ENCODE measurements around the gene ZC3H12C. TPM values are rescaled to one million over a fixed set of nuclear protein-coding genes. Genes with fewer than 3 reads are reported as not detected.

The ZC3H12C gene
- total and polyA plus RNA-seq, 10 of the 15 experiments (the other 5 are each of a cell fraction or from before 2014, with no cell fraction given): 0.31 to 31.0 (median 3.7) TPM

DNA sequence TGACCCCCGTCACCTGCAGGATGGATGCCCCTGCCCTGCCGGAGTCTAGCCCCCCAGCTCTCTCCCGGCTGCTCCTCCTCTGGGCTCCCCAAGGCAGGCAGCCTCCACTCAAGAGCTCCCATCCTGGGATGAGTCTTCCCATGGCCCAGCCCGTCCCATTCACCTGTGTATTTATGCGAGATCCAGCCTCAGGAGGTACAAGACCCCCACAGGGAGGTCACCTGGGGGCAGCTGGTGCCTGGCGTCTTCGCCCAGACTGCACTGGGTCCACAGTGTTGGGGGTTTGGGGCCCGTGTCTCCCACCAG lies 43.0 kb upstream of the ZC3H12C start:
- Histone ChIP-seq H3K4me1 (ENCODE audit: control insufficient read depth, insufficient read depth, low read length) (no peaks in the 10 kb centered on the region), H3K79me2 (ENCODE audit: control insufficient read depth, insufficient read depth, low read length) (no peaks in the 10 kb centered on the region), H3K4me3 (no peak overlapping the region), H4K20me1 (ENCODE audit: control insufficient read depth, insufficient read depth) (no peaks in the 10 kb centered on the region), H3K27ac (ENCODE audit: control insufficient read depth, insufficient read depth) (no peak overlapping the region), H2AFZ (ENCODE audit: control insufficient read depth, low read depth, low read length) (no peak overlapping the region), H3K9me3 (replicated peaks; ENCODE audit: control insufficient read depth, insufficient read depth, low read length) (peaks cover 8% of the 10 kb centered on the region; the same call in 2 of the 3 replicates), H3K4me2 (ENCODE audit: control insufficient read depth, insufficient read depth) (no peak overlapping the region), H3K36me3 (ENCODE audit: control insufficient read depth in 2 of 2, insufficient read depth in 2 of 2, low read length in 1 of 2) (no peaks in the 10 kb centered on the region), H3K9ac (ENCODE audit: control insufficient read depth, insufficient read depth, low read length) (no peak overlapping the region), H3K27me3 (replicated peaks in 1 of 2; ENCODE audit: control insufficient read depth in 2 of 2, insufficient read depth in 2 of 2, low read length in 1 of 2) (no peaks in the 10 kb centered on the region)
- in situ Hi-C loops (cut with MboI) (no loop called here), intact Hi-C loops (cut with micrococcal nuclease; ENCODE audit: unreplicated experiment) (no loop called here)
- FAIRE-seq: no peak
- 66% methylated on average over 8 of the region's 8 CpGs for WGBS (ENCODE audit: insufficient coverage, insufficient replicate concordance, low lambda C conversion rate, missing lambda C conversion rate)
- ChIA-PET CTCF (no interaction called here), SMC1A (ENCODE audit: uncharacterized antibody, unreplicated experiment) (interaction anchor here (0.6 to 1.2 kb wide), 3 partner anchors 12 to 19 kb away, joined by 3 to 4 read pairs (median 3); no protein-coding TSS in a partner anchor), RAD21 (ENCODE audit: unreplicated experiment) (no interaction called here), POLR2A (no interaction called here)
- BruUV-seq (replicated peaks): no TSS peak
- no peak for ATAC-seq
- no peak for DNase-seq (ENCODE audit: low read depth, low spot score)
- no peak for TF ChIP-seq SRF (IDR thresholded peaks at IDR 0.05; ENCODE audit: low read depth in 2 of 2, low read length in 2 of 2)
- TF ChIP-seq HDAC2 (IDR thresholded peaks at IDR 0.05): no peak
- TF ChIP-seq HDGF (IDR thresholded peaks at IDR 0.05): no peak
- TF ChIP-seq USF2 (IDR thresholded peaks at IDR 0.05; ENCODE audit: borderline replicate concordance, low read depth, low read length): no peak
- TF ChIP-seq ETV6 (conservative IDR thresholded peaks at IDR 0.05 in 1 of 2, IDR thresholded peaks at IDR 0.05 in 1 of 2; ENCODE audit: borderline replicate concordance in 1 of 2, low read depth in 1 of 2): no peak
- TF ChIP-seq, protein P1, sequence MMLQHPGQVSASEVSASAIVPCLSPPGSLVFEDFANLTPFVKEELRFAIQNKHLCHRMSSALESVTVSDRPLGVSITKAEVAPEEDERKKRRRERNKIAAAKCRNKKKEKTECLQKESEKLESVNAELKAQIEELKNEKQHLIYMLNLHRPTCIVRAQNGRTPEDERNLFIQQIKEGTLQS (IDR thresholded peaks at IDR 0.05; ENCODE audit: borderline replicate concordance, extremely low read depth, low read depth, low read length): no peak
- TF ChIP-seq CBX5 (IDR thresholded peaks at IDR 0.05; ENCODE audit: low read depth): no peak
- TF ChIP-seq NR2F1 (conservative IDR thresholded peaks at IDR 0.05): no peak
- TF ChIP-seq BCLAF1 (IDR thresholded peaks at IDR 0.05): no peak
- TF ChIP-seq, protein P2, sequence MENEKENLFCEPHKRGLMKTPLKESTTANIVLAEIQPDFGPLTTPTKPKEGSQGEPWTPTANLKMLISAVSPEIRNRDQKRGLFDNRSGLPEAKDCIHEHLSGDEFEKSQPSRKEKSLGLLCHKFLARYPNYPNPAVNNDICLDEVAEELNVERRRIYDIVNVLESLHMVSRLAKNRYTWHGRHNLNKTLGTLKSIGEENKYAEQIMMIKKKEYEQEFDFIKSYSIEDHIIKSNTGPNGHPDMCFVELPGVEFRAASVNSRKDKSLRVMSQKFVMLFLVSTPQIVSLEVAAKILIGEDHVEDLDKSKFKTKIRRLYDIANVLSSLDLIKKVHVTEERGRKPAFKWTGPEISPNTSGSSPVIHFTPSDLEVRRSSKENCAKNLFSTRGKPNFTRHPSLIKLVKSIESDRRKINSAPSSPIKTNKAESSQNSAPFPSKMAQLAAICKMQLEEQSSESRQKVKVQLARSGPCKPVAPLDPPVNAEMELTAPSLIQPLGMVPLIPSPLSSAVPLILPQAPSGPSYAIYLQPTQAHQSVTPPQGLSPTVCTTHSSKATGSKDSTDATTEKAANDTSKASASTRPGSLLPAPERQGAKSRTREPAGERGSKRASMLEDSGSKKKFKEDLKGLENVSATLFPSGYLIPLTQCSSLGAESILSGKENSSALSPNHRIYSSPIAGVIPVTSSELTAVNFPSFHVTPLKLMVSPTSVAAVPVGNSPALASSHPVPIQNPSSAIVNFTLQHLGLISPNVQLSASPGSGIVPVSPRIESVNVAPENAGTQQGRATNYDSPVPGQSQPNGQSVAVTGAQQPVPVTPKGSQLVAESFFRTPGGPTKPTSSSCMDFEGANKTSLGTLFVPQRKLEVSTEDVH (IDR thresholded peaks at IDR 0.05; ENCODE audit: low read depth, partially characterized antibody): no peak
- TF ChIP-seq ATF7 (IDR thresholded peaks at IDR 0.05; ENCODE audit: low read depth): no peak
- no peak for TF ChIP-seq ZSCAN29 (IDR thresholded peaks at IDR 0.05)
- TF ChIP-seq EGR1 (IDR thresholded peaks at IDR 0.05; ENCODE audit: borderline replicate concordance in 1 of 2, low read depth in 2 of 2, low read length in 2 of 2): no peak
- no peak for TF ChIP-seq PRDM15 (CRISPR knock-in tag; IDR thresholded peaks at IDR 0.05)
